Caco-2 (cell line): ENCODE measurements around the gene BTBD16. TPM values are rescaled to one million over a fixed set of nuclear protein-coding genes. Genes with fewer than 3 reads are reported as not detected.

ENCODE experiments used
- BruUV-seq: library from RNA; stranded (reverse); fragments of 400-500 nt; replicated peaks from 2 replicates; lab custom pipeline; 2021; lab: Mats Ljungman, UMichigan
- CTCF ChIA-PET: fragments of 300-600 bp; sonication (Branson Sonifier 250); formaldehyde crosslinking; loops from one replicate; lab custom pipeline; 2022; ENCODE audit warnings: antibody characterized with exemption; lab: Charles Lee
- POLR2A ChIA-PET: fragments of 300-600 bp; sonication (Branson Sonifier 250); formaldehyde crosslinking; loops from one replicate; lab custom pipeline; 2022; ENCODE audit warnings: antibody characterized with exemption; lab: Charles Lee
- DNase-seq, 2 experiments: peaks; one replicate each; pipeline versions ENCODE4 v3.0.0 to v3.0.0-alpha.2; 2020 to 2022
- H3K27me3 ChIP-seq: replicated peaks from 2 replicates; pipeline ENCODE4 v1.6.0; 2011; ENCODE audit warnings: low read length; ENCODE audit not compliant: control insufficient read depth, insufficient read depth
- H3K36me3 ChIP-seq: 2 replicates; pipeline ENCODE4 v1.5.1; 2011; ENCODE audit warnings: low read length; ENCODE audit not compliant: control insufficient read depth, insufficient read depth
- H3K4me1 ChIP-seq: fragments of 250-450 bp; sonication (Bioruptor Pico); 2 replicates; pipeline ENCODE4 v1.5.1; 2020; ENCODE audit warnings: mild to moderate bottlenecking
- H3K4me3 ChIP-seq: 2 replicates; pipeline ENCODE4 v1.5.1; 2011; ENCODE audit warnings: low read depth, mild to moderate bottlenecking, control low read depth, low read length
- H3K9me3 ChIP-seq: fragments of 250-450 bp; sonication (Bioruptor Pico); 2 replicates; pipeline ENCODE4 v1.5.1; 2020; ENCODE audit warnings: mild to moderate bottlenecking, moderate library complexity
- H3K27ac Mint-ChIP-seq: one replicate; pipeline ENCODE4 v1.8.0; 2022; ENCODE audit warnings: mixed read lengths; ENCODE audit not compliant: unreplicated experiment
- H3K27me3 Mint-ChIP-seq: one replicate; pipeline ENCODE4 v1.8.0; 2022; ENCODE audit warnings: mixed read lengths; ENCODE audit not compliant: insufficient read depth, unreplicated experiment
- H3K36me3 Mint-ChIP-seq: one replicate; pipeline ENCODE4 v1.8.0; 2022; ENCODE audit warnings: mild to moderate bottlenecking, mixed read lengths; ENCODE audit not compliant: insufficient read depth, unreplicated experiment
- H3K4me1 Mint-ChIP-seq: one replicate; pipeline ENCODE4 v1.8.0; 2022; ENCODE audit warnings: low read depth, mixed read lengths; ENCODE audit not compliant: unreplicated experiment
- H3K4me3 Mint-ChIP-seq: one replicate; pipeline ENCODE4 v1.8.0; 2022; ENCODE audit warnings: mild to moderate bottlenecking, moderate library complexity, mixed read lengths; ENCODE audit not compliant: unreplicated experiment
- H3K9me3 Mint-ChIP-seq: one replicate; pipeline ENCODE4 v1.8.0; 2022; ENCODE audit warnings: mixed read lengths; ENCODE audit not compliant: unreplicated experiment
- intact Hi-C: fragments of 100-400 bp; cut with micrococcal nuclease; formaldehyde crosslinking; loops from one replicate; pipeline ENCODE4 v1.10.0; 2022; ENCODE audit not compliant: unreplicated experiment
- total RNA-seq: library from RNA; stranded (reverse); gene quantifications from 2 replicates; pipeline ENCODE4 v1.2.3, GENCODE V29; 2022
- TF ChIP-seq, protein P1 (sequence below), 2 experiments: fragments of 200-600 bp in 1 of 2; IDR thresholded peaks; 1 replicate in 1 of 2; 2 replicates in 1 of 2; pipeline versions ENCODE4 v1.5.1 to v1.8.0; 2011 to 2022; ENCODE audit warnings: antibody characterized with exemption in 1 of 2, control low read depth in 1 of 2, inconsistent platforms in 1 of 2, low read depth in 1 of 2, low read length in 1 of 2, mild to moderate bottlenecking in 1 of 2, moderate library complexity in 1 of 2; ENCODE audit not compliant: insufficient read depth in 1 of 2, severe bottlenecking in 1 of 2, unreplicated experiment in 1 of 2

BTBD16 gene
- total RNA-seq, 1 experiment from 2014 or later = not detected

DNA sequence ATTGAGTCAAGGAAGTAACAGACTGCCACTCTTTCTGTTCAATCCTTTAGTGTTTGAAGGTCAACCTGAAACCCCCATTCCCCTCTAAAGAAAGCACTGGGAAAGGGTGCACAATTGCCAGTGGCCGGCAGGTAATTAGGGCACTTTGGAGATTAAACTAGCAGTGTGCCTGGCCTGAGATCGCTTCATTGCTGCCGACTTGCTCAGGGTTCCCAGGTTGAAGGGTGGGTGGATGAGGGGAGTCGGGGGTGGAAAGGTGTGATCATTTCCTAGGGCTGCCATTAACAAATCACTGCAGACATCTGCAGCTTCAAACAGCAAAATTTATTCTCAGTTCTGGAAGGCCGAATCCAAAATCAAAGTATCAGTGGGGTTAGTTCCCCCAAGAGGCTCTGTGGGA is 16.3 kb upstream of the BTBD16 start:
- Mint-ChIP-seq H3K27me3 (no peaks in the 10 kb centered on the region), H3K36me3 (peaks cover 52% of the 10 kb centered on the region), H3K4me1 (no peaks in the 10 kb centered on the region), H3K9me3 (no peaks in the 10 kb centered on the region), H3K27ac (no peak overlapping the region), H3K4me3 (no peak overlapping the region)
- Histone ChIP-seq H3K4me3 (no peak overlapping the region), H3K27me3 (no peaks in the 10 kb centered on the region), H3K9me3 (no peaks in the 10 kb centered on the region), H3K36me3 (peaks cover 3% of the 10 kb centered on the region), H3K4me1 (no peaks in the 10 kb centered on the region)
- no TSS peak for BruUV-seq
- DNase-seq = no peak
- intact Hi-C loops = no loop called here
- ChIA-PET POLR2A (no interaction called here), CTCF (interaction anchor here (0.6 to 0.9 kb wide), 2 partner anchors 22 to 395 kb away, joined by 3 to 4 read pairs; no protein-coding TSS in a partner anchor)
- TF ChIP-seq, protein P1, sequence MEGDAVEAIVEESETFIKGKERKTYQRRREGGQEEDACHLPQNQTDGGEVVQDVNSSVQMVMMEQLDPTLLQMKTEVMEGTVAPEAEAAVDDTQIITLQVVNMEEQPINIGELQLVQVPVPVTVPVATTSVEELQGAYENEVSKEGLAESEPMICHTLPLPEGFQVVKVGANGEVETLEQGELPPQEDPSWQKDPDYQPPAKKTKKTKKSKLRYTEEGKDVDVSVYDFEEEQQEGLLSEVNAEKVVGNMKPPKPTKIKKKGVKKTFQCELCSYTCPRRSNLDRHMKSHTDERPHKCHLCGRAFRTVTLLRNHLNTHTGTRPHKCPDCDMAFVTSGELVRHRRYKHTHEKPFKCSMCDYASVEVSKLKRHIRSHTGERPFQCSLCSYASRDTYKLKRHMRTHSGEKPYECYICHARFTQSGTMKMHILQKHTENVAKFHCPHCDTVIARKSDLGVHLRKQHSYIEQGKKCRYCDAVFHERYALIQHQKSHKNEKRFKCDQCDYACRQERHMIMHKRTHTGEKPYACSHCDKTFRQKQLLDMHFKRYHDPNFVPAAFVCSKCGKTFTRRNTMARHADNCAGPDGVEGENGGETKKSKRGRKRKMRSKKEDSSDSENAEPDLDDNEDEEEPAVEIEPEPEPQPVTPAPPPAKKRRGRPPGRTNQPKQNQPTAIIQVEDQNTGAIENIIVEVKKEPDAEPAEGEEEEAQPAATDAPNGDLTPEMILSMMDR (IDR thresholded peaks at IDR 0.05; ENCODE audit: insufficient read depth in 1 of 2, low read depth in 1 of 2, low read length in 1 of 2, severe bottlenecking in 1 of 2, unreplicated experiment in 1 of 2) = no peak

DNA sequence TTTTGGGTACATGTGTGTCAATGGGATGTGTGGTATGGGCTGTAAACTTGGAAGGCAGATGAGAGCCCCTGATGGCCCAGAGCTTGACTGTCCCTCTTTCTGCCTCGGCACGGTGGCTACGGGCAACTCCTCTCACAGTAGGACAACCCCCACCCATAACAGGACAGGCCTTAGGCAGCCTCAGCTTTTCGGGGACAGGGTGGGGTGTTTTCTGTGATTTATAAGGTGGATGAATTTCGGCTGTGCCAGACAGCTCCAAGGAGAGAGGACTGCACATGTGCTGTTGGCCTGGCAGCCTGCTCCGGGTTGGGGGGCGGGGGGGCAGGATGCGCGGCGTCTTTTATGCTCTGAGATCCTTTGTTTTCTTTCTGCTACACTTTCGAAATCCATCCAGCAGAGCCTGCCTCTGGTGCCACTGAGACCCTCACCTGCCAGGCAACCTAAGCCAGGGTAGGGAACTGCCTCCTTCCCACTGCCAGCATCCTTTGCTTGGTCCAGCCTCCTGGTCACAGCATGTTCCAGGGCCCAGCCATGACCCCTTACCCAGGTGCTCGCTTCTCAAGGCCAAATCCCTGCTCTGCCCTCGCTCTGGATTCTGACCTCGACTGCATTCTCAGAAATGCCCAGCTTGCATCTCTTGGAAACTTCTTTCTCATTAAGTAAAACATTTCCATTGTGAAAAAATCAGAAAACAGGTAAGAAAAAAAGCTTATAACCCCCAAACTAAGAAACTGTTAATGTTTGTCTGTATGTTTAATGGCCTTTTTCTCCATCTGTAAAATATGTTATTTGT is 15.4 kb upstream of the BTBD16 start:
- no peak overlapping the region for H3K27ac Mint-ChIP-seq
- no peaks in the 10 kb centered on the region for H3K9me3 Mint-ChIP-seq
- CTCF ChIA-PET = interaction anchor here (0.6 kb wide), 1 partner anchor 21 kb away, joined by 4 read pairs; no protein-coding TSS in a partner anchor
- DNase-seq = no peak
- H3K9me3 ChIP-seq = no peaks in the 10 kb centered on the region
- POLR2A ChIA-PET = no interaction called here
- H3K4me1 ChIP-seq = no peaks in the 10 kb centered on the region
- H3K4me3 ChIP-seq = no peak overlapping the region
- H3K36me3 ChIP-seq = peaks cover 3% of the 10 kb centered on the region
- no peaks in the 10 kb centered on the region for H3K4me1 Mint-ChIP-seq
- no peak overlapping the region for H3K4me3 Mint-ChIP-seq
- H3K27me3 ChIP-seq = no peaks in the 10 kb centered on the region
- no peaks in the 10 kb centered on the region for H3K27me3 Mint-ChIP-seq
- no TSS peak for BruUV-seq
- intact Hi-C loops = no loop called here
- TF ChIP-seq, protein P1 (IDR thresholded peaks at IDR 0.05; ENCODE audit: insufficient read depth in 1 of 2, low read depth in 1 of 2, low read length in 1 of 2, severe bottlenecking in 1 of 2, unreplicated experiment in 1 of 2) = no peak
- H3K36me3 Mint-ChIP-seq = peaks cover 50% of the 10 kb centered on the region

DNA sequence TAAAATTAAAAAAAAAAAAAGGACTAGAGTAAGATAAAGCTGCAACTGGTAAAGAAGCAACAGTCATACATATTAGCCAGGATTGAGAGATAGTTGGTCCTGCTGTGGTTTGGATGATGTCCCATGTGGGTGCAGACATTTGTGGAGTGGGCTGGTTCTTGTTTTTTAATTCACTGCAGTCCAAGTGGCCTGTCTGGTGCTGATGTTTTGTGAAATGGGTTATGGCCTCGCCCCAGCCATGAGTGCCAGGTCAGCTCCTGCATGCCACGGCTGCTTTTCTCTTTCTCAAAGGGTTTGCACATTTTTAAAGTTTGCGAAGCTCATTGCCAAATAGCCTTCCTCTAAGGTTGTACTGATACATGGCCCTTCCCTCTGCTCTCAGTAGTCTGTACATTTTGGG is 14.1 kb upstream of the BTBD16 start:
- no peak overlapping the region for H3K4me3 Mint-ChIP-seq
- TF ChIP-seq, protein P1 (IDR thresholded peaks at IDR 0.05; ENCODE audit: insufficient read depth in 1 of 2, low read depth in 1 of 2, low read length in 1 of 2, severe bottlenecking in 1 of 2, unreplicated experiment in 1 of 2) = no peak
- Histone ChIP-seq H3K27me3 (no peaks in the 10 kb centered on the region), H3K9me3 (peaks cover 6% of the 10 kb centered on the region), H3K36me3 (peaks cover 3% of the 10 kb centered on the region), H3K4me3 (no peak overlapping the region), H3K4me1 (no peaks in the 10 kb centered on the region)
- H3K4me1 Mint-ChIP-seq = no peaks in the 10 kb centered on the region
- H3K9me3 Mint-ChIP-seq = peaks cover 6% of the 10 kb centered on the region
- DNase-seq = no peak
- H3K36me3 Mint-ChIP-seq = peaks cover 52% of the 10 kb centered on the region
- H3K27ac Mint-ChIP-seq = no peak overlapping the region
- intact Hi-C loops = no loop called here
- CTCF ChIA-PET = interaction anchor here (2.6 kb wide), 1 partner anchor 11 kb away, joined by 17 read pairs; no protein-coding TSS in a partner anchor
- BruUV-seq = no TSS peak
- H3K27me3 Mint-ChIP-seq = no peaks in the 10 kb centered on the region
- POLR2A ChIA-PET = no interaction called here
